Hindlimb muscle (tissue), 1 donor: ENCODE measurements around the gene ZNF554. TPM values are rescaled to one million over a fixed set of nuclear protein-coding genes. Genes with fewer than 3 reads are reported as not detected.
A peak's percentile ranks its signal among the peaks of the same experiment; 100 is the strongest.

ENCODE experiments used
- DNase-seq: peaks from one replicate; pipeline ENCODE4 v3.0.0-alpha.2; 2013
- polyA plus RNA-seq: library from polyadenylated mRNA; unstranded; fragments of 120-200 nt; gene quantifications from one replicate; pipeline ENCODE4 v1.2.1, GENCODE V29; 2013; ENCODE audit not compliant: insufficient read length

The ZNF554 gene
- polyA plus RNA-seq, 1 donor = 7.2 TPM

- no peak for DNase-seq
Measured at GRCh38 chr19:2834294-2834871, 14.7 kb downstream of the ZNF554 start.

GRCh38 chr19:2837430-2837829, 17.8 kb downstream of the ZNF554 start:
- no peak for DNase-seq

DNA sequence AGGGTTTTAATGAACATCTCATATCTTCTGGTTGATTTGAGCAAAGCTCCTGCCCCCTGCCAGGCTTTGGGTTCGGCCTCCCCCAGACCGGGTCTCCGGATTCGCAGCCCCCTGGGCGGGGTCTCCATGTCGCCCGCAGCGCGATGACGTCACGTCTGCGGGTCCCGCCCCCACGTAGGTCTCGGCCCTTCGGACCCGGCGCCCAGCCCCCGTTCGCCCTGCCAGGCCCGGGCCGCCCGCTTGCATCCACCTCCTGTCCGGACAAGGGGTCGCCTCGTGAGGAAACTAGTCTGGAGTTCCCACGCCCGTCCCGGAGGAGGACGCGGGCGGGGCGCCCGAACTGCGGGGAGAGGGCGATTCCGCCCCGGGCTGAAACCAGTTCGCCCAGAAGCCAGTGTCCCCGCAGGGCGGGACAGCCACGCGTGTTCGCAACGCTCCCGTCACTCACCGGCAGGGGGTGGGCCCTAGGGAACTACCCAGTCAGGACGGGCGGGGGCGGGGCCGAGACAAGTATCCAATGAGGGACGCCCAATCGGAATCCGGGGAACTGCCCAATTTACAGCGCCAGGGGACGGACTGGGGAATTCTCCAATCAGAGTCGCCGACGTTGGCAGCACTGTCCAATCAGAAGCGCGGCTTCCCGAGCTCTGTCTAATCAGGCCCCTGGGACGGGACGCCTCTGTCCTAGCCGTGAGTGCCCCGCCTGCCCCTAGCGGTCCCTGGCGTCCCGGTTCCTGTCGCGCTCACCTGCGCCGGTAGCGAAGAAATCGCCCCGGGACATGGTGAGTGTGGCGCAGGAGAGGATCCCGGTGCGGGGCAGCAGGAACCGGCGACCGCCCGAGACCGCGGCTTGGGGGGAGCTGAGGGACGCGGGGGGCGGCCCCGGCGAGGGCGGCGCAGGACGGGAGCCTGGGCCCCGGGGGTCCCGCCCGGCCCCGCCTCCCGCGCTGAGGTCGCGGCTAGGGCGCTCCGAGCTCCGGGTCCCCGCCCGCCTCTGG, 21.4 kb downstream of the ZNF554 start, which contains the start of gene ZNF555:
Gene ZNF555 (plus strand): TSS at position 682 of the 998 bp plus-strand sequence. CDS start 98 bp downstream, at position 780.
- DNase-seq = peak; percentile 99

- no peak for DNase-seq
Measured at GRCh38 chr19:2841855-2842574, 22.3 kb downstream of the ZNF554 start.

GRCh38 chr19:2845107-2845506, 25.4 kb downstream of the ZNF554 start:
- DNase-seq = no peak

DNA sequence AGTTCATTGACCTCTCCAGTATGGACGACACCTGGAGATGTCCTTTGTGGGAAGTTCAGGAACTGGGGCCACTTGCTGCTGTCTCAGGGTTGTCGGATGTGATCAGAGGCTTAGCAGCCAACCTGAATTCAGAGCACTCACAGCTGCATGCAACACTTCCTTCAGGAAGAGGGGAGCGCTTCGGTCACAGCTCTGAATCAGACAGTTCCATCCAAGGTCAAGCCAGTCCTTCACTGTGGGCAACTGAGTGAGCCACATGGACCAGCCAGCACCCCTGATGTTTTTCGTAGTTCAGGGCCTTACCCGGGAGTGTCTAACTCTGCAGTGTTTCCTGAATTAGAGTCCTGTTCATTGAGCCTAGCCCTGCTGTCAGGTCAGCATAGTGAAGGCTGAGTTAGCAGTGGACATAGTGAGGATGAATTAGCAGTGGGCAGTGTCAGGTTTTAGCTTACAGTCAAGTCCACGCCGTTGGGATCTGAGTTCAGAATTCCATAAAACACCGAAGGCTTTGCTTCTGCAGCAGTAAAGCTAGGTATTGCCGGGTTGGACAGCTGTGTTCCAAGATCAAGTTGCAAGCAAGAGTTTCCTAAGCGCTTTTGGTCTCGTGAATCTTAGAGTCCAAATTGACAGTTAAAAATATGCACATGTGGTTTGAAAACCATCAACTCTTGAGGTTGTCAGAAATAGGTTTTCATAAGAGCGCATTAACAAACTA, 26.7 kb downstream of the ZNF554 start:
- DNase-seq = no peak

DNA sequence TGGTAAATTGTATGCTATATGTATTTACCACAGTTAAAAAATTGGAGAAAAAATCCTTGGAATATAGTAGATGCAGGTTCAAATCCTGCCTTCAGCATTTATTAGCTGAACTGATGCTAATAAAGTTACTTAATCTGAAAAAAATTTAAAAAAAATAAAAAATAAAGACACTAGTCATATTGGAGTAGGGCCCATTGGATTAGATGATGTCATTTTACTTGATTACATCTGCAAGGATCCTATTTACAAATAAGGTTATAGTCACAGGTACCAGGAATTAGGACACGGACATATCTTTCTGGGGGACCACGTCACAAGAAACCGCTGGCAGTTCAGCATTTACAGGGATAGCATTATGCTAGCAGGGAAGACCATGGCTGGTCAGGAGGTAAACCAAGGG, 27.8 kb downstream of the ZNF554 start:
- DNase-seq = no peak

DNA sequence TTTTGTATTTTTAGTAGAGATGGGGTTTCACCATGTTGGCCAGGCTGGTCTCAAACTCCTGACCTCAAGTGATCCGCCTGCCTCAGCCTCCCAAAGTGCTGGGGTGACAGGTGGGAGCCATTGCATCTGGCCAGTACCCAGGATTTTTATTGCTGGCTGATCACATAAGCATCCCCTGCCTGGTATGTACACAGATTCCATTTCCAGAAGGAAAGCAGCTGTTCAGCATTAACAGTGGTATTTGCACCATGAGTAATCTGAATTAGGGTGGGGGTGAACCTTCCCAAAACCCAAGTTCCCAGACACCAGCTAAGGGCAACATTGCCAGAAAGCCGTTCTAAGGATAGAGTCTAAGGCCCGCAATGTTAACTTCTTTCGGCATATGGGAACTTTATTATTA, 28.9 kb downstream of the ZNF554 start:
- DNase-seq = peak; percentile 40

GRCh38 chr19:2850256-2850925, 30.7 kb downstream of the ZNF554 start:
- no peak for DNase-seq

DNA sequence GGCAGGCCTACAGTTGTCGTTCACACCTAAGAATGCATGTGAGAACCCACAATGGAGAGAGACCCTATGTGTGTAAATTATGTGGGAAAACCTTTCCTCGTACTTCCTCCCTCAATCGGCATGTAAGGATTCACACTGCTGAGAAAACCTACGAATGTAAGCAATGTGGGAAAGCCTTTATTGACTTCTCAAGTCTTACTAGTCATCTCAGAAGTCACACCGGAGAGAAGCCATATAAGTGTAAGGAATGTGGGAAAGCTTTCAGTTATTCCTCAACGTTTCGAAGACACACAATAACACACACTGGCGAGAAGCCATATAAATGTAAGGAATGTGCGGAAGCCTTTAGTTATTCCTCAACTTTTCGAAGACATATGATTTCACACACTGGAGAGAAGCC, 32.9 kb downstream of the ZNF554 start:
- DNase-seq = no peak

DNA sequence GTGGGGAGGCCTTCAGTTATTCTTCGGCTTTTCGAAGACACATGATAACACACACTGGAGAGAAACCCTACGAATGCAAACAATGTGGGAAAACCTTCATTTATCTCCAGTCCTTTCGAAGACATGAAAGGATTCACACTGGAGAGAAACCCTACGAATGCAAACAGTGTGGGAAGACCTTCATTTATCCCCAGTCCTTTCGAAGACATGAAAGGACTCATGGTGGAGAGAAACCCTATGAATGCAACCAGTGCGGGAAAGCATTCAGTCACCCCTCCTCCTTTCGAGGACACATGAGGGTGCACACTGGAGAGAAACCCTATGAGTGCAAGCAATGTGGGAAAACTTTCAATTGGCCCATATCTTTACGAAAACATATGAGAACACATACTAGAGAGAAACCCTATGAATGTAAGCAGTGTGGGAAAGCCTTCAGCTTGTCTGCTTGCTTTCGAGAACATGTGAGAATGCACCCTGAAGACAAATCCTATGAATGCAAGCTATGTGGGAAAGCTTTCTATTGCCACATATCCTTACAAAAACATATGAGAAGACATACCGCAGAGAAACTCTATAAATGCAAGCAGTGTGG, 33.4 kb downstream of the ZNF554 start:
- DNase-seq = no peak

- DNase-seq = no peak
Measured at GRCh38 chr19:2854849-2855248, 35.2 kb downstream of the ZNF554 start.

GRCh38 chr19:2856457-2857050, 36.9 kb downstream of the ZNF554 start:
- DNase-seq = no peak

GRCh38 chr19:2858864-2859263, 39.2 kb downstream of the ZNF554 start:
- no peak for DNase-seq

GRCh38 chr19:2863816-2864215, 44.1 kb downstream of the ZNF554 start:
- DNase-seq = no peak

DNA sequence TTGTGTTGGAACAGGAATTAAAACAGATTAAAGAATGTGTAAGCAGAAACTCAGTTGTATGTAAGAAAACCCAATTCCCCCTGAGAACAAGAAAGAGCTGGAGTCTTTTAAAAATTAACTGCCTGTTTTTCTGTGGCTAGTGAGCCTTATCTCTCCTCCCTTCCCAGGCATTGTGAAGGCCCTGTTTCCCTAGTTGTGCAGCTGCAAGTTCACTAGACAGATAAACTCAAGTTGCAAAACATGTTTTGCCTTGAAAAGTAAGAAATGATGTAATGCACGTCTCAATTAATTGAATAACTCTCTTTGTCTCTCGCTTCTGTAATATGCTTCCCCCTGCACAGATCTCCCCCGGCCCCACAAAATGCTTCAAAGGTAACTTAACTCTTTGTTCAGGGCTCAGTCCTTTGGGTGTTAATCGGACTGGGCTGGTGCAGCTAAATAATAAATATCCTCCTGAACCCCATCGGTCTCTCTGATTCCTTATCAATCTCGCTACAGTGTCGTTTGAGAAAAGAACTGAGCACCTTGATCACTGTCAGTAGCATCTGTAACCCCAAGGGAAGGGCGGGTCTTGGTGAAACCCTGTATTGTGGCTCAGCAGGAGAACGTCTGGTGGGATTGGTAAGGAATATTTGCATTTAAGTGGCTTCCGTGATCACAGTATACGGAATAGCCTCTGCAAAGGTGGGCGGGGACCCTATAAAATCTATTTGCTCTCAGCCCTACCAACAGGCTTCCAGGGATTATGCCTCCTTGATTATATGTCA, 45.8 kb downstream of the ZNF554 start:
- no peak for DNase-seq

DNA sequence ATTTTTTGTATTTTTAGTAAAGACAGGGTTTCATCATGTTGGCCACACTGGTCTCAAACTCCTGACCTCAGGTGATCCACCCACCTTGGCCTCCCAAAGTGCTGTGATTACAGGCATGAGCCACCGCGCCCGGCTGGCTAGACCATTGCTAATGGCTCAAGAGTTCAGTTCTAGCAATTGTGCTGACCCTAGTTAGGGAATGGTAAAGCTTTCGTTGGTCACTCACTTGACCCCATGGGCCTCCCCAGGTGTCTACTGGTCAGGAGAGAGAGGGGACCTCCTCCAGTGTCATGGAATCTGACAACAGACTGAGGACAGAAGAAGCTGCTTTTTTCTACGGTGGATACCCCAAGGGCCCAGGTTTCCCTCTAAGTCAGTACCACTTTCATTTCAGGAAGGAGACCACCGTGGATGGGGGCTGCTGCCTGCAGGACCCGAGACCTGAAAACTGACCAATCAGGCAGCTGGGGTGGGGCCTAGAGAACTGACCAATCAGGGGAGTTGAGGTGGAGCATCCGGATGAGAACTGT, 46.9 kb downstream of the ZNF554 start:
- DNase-seq = no peak

- DNase-seq = peak; percentile 56
Measured at GRCh38 chr19:2867025-2867991, 47.6 kb downstream of the ZNF554 start, which contains the start of gene ZNF556. ZNF556 (plus strand) TSS chr19:2867335; CDS start chr19:2867422, 87 bp downstream.

DNA sequence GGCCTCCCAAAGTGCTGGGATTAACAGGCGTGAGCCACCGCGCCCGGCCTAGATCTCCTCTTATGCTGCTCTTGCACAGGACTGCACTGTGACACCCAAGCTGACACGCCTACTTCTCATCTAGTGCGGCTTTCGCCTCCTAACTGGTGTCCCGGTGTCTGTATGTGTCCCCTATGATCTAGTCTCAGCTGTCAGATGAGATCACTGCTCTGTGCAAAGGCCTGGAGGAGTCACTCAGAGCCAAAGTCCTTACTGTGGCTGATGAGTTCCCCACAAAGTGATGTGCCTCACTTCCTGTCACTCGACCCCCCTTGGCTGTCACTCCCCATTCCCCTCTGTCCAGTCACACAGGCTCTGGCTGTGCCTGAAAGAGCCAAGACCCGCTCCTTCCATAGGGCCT, 50.0 kb downstream of the ZNF554 start:
- no peak for DNase-seq
